H1 (cell line): Measurements from ENCODE around the gene CNGA1.

Source experiments
- BCL11A ChIP-seq, 2 experiments: IDR thresholded peaks; one replicate each; pipeline ENCODE4 v1.6.1; 2011; ENCODE audit warnings: low read depth in 2 of 2, low read length in 2 of 2, mild to moderate bottlenecking in 2 of 2
- CBX8 ChIP-seq: fragments of 300-800, 300-1000 bp; sonication (generic); IDR thresholded peaks from 2 replicates; pipeline ENCODE4 v1.7.1; 2016; ENCODE audit warnings: low read depth, low read length, borderline replicate concordance
- CEBPB ChIP-seq: IDR thresholded peaks from 2 replicates; pipeline ENCODE4 v1.6.1; 2012; ENCODE audit warnings: low read depth, low read length
- CHD2 ChIP-seq: IDR thresholded peaks from 2 replicates; pipeline ENCODE4 v1.6.1; 2012; ENCODE audit warnings: low read length, improper control_type of control experiment
- EZH2 ChIP-seq: fragments of 200-600 bp; sonication (generic); IDR thresholded peaks from 2 replicates; pipeline ENCODE4 v1.7.1; 2012; ENCODE audit warnings: low read depth, mild to moderate bottlenecking, moderate library complexity, low read length, inconsistent platforms; ENCODE audit not compliant: severe bottlenecking
- GTF2F1 ChIP-seq: IDR thresholded peaks from 2 replicates; pipeline ENCODE4 v1.6.1; 2012; ENCODE audit warnings: low read depth, low read length, improper control_type of control experiment, borderline replicate concordance
- MAFK ChIP-seq: IDR thresholded peaks from 2 replicates; pipeline ENCODE4 v1.6.1; 2012; ENCODE audit warnings: low read depth, mild to moderate bottlenecking, improper control_type of control experiment, low read length
- POLR2AphosphoS5 ChIP-seq: IDR thresholded peaks from 2 replicates; pipeline ENCODE4 v1.6.1; 2011; ENCODE audit warnings: low read depth, low read length
- RFX5 ChIP-seq: IDR thresholded peaks from 2 replicates; pipeline ENCODE4 v1.6.1; 2011; ENCODE audit warnings: low read depth, low read length, improper control_type of control experiment, borderline replicate concordance
- SUZ12 ChIP-seq: fragments of 200-600 bp; sonication (generic); IDR thresholded peaks from 2 replicates; pipeline ENCODE4 v1.6.1; 2012; ENCODE audit warnings: mild to moderate bottlenecking, inconsistent platforms, low read length, moderate library complexity, mixed read lengths
- TAF1 ChIP-seq: IDR thresholded peaks from 2 replicates; pipeline ENCODE4 v1.6.1; 2011; ENCODE audit warnings: mild to moderate bottlenecking, low read depth, low read length
- TF ChIP-seq, protein P1 (sequence below), 3 experiments: IDR thresholded peaks; 1 replicate in 2 of 3; 2 replicates in 1 of 3; pipeline versions ENCODE4 v1.5.1 to v1.6.1; 2011; ENCODE audit warnings: low read length in 3 of 3, mild to moderate bottlenecking in 3 of 3, inconsistent platforms in 2 of 3, low read depth in 1 of 3, moderate library complexity in 1 of 3; ENCODE audit not compliant: insufficient read depth in 1 of 3; ENCODE audit errors: control extremely low read depth in 1 of 3
- TF ChIP-seq, protein P2 (sequence below): IDR thresholded peaks from 2 replicates; pipeline ENCODE4 v1.6.1; 2011; ENCODE audit warnings: low read length, improper control_type of control experiment

DNA sequence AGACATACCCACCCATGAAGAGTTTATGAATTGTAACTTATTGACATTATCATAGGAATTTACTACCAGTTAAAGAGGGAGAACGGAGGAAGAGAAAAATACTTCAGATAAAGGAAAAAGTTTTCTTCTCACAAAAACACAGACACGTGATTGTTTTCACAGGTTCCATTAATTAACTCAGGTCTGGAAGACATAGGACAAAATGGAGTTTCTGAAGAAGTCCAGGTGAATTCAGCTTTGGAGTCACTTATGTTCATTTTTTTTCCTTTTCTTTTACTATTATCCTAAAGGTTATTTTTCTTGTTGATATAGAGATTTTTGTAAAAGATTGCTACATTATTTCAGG, 20.6 kb upstream of the CNGA1 start:
- TF ChIP-seq, protein P1, sequence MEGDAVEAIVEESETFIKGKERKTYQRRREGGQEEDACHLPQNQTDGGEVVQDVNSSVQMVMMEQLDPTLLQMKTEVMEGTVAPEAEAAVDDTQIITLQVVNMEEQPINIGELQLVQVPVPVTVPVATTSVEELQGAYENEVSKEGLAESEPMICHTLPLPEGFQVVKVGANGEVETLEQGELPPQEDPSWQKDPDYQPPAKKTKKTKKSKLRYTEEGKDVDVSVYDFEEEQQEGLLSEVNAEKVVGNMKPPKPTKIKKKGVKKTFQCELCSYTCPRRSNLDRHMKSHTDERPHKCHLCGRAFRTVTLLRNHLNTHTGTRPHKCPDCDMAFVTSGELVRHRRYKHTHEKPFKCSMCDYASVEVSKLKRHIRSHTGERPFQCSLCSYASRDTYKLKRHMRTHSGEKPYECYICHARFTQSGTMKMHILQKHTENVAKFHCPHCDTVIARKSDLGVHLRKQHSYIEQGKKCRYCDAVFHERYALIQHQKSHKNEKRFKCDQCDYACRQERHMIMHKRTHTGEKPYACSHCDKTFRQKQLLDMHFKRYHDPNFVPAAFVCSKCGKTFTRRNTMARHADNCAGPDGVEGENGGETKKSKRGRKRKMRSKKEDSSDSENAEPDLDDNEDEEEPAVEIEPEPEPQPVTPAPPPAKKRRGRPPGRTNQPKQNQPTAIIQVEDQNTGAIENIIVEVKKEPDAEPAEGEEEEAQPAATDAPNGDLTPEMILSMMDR (IDR thresholded peaks at IDR 0.05; ENCODE audit: control extremely low read depth in 1 of 3, insufficient read depth in 1 of 3, low read depth in 1 of 3, low read length in 3 of 3) = no peak
- TF ChIP-seq RFX5 (no peak), CHD2 (no peak), MAFK (no peak), EZH2 (no peak), BCL11A (IDR thresholded peaks at IDR 0.05; ENCODE audit: low read depth in 2 of 2, low read length in 2 of 2) (no peak), CEBPB (no peak), SUZ12 (no peak), GTF2F1 (no peak), TAF1 (no peak), POLR2AphosphoS5 (no peak), CBX8 (no peak)
- TF ChIP-seq, protein P2, sequence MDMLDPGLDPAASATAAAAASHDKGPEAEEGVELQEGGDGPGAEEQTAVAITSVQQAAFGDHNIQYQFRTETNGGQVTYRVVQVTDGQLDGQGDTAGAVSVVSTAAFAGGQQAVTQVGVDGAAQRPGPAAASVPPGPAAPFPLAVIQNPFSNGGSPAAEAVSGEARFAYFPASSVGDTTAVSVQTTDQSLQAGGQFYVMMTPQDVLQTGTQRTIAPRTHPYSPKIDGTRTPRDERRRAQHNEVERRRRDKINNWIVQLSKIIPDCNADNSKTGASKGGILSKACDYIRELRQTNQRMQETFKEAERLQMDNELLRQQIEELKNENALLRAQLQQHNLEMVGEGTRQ = no peak
